Mesenchymal stem cell (in vitro differentiated cells and primary cell): ENCODE measurements around the gene C11orf16.
"Not testable (repeated sequence)": the region's sequence is repeated elsewhere in the genome, so short reads cannot be mapped to it uniquely, and the experiment has no call there.

ENCODE experiments used
- DNase-seq: peaks from one replicate; pipeline ENCODE4 v3.0.0-alpha.2; 2013
- H2AFZ ChIP-seq: one replicate; pipeline ENCODE4 v1.6.1; 2013; ENCODE audit warnings: low read depth, mild to moderate bottlenecking, control low read depth, inconsistent platforms, low read length, moderate library complexity
- H2AK5ac ChIP-seq: 2 replicates; pipeline ENCODE4 v1.6.1; 2013; ENCODE audit warnings: low read length, moderate library complexity, mild to moderate bottlenecking, inconsistent platforms; ENCODE audit not compliant: severe bottlenecking
- H2BK120ac ChIP-seq: one replicate; pipeline ENCODE4 v1.6.1; 2013; ENCODE audit warnings: low read depth, mild to moderate bottlenecking, inconsistent platforms, low read length, moderate library complexity
- H2BK12ac ChIP-seq, 2 experiments: one replicate each; pipeline ENCODE4 v1.6.1; 2013; ENCODE audit warnings: inconsistent platforms in 2 of 2, low read length in 2 of 2, mild to moderate bottlenecking in 2 of 2, moderate library complexity in 2 of 2, control low read depth in 1 of 2
- H2BK15ac ChIP-seq: one replicate; pipeline ENCODE4 v1.6.1; 2013; ENCODE audit warnings: mild to moderate bottlenecking, low read depth, inconsistent platforms; ENCODE audit not compliant: poor library complexity, severe bottlenecking
- H2BK5ac ChIP-seq: 2 replicates; pipeline ENCODE4 v1.6.1; 2013; ENCODE audit warnings: low read depth, mild to moderate bottlenecking, low read length, control low read depth, inconsistent platforms; ENCODE audit not compliant: poor library complexity, severe bottlenecking
- H3K14ac ChIP-seq, 2 experiments: one replicate each; pipeline ENCODE4 v1.6.1; 2013; ENCODE audit warnings: inconsistent platforms in 2 of 2, low read length in 2 of 2, control low read depth in 1 of 2, mild to moderate bottlenecking in 1 of 2, moderate library complexity in 1 of 2
- H3K18ac ChIP-seq, 2 experiments: one replicate each; pipeline ENCODE4 v1.6.1; 2013; ENCODE audit warnings: inconsistent platforms in 2 of 2, low read length in 2 of 2, control low read depth in 1 of 2, low read depth in 1 of 2, mild to moderate bottlenecking in 1 of 2
- H3K23ac ChIP-seq, 2 experiments: one replicate each; pipeline ENCODE4 v1.6.1; 2013; ENCODE audit warnings: inconsistent platforms in 2 of 2, low read length in 2 of 2, mild to moderate bottlenecking in 2 of 2, moderate library complexity in 2 of 2, control low read depth in 1 of 2
- H3K27ac ChIP-seq: 2 replicates; pipeline ENCODE4 v1.5.1; 2013; ENCODE audit warnings: mild to moderate bottlenecking, moderate library complexity, low read length, control low read depth, inconsistent platforms; ENCODE audit not compliant: poor library complexity, severe bottlenecking
- H3K27me3 ChIP-seq, 2 experiments: 2 replicates each; pipeline versions ENCODE4 v1.6.1 to v1.7.0; 2013; ENCODE audit warnings: low read length in 2 of 2, mild to moderate bottlenecking in 2 of 2, moderate library complexity in 2 of 2, control low read depth in 1 of 2, inconsistent platforms in 1 of 2; ENCODE audit not compliant: control insufficient read depth in 1 of 2, insufficient read depth in 1 of 2
- H3K36me3 ChIP-seq, 2 experiments: 2 replicates each; pipeline versions ENCODE4 v1.6.1 to v1.7.0; 2013; ENCODE audit warnings: low read length in 2 of 2, control low read depth in 1 of 2, inconsistent platforms in 1 of 2, low read depth in 1 of 2, mild to moderate bottlenecking in 1 of 2; ENCODE audit not compliant: insufficient read depth in 2 of 2, control insufficient read depth in 1 of 2
- H3K4ac ChIP-seq, 2 experiments: one replicate each; pipeline ENCODE4 v1.6.1; 2013; ENCODE audit warnings: inconsistent platforms in 2 of 2, low read length in 2 of 2, mild to moderate bottlenecking in 2 of 2, moderate library complexity in 2 of 2, control low read depth in 1 of 2, low read depth in 1 of 2
- H3K4me1 ChIP-seq: 2 replicates; pipeline ENCODE4 v1.6.1; 2013; ENCODE audit warnings: low read depth, low read length, control low read depth; ENCODE audit not compliant: control insufficient read depth, insufficient read depth
- H3K4me2 ChIP-seq: 2 replicates; pipeline ENCODE4 v1.6.1; 2013; ENCODE audit warnings: low read length, mild to moderate bottlenecking, inconsistent platforms; ENCODE audit not compliant: poor library complexity, severe bottlenecking
- H3K4me3 ChIP-seq, 2 experiments: 2 replicates each; pipeline versions ENCODE4 v1.5.1 to v1.7.0; 2013; ENCODE audit warnings: low read length in 2 of 2, mild to moderate bottlenecking in 2 of 2, control low read depth in 1 of 2, low read depth in 1 of 2; ENCODE audit not compliant: insufficient read depth in 1 of 2
- H3K79me1 ChIP-seq: replicated peaks from 2 replicates; pipeline ENCODE4 v1.6.1; 2013; ENCODE audit warnings: mild to moderate bottlenecking, control low read depth, low read length, inconsistent platforms; ENCODE audit not compliant: poor library complexity, severe bottlenecking
- H3K9ac ChIP-seq: 2 replicates; pipeline ENCODE4 v1.7.0; 2013; ENCODE audit warnings: mild to moderate bottlenecking, low read length, moderate library complexity
- H3K9me3 ChIP-seq: 2 replicates; pipeline ENCODE4 v1.7.0; 2013; ENCODE audit warnings: mild to moderate bottlenecking, low read length; ENCODE audit not compliant: control insufficient read depth
- H4K8ac ChIP-seq: one replicate; pipeline ENCODE4 v1.6.1; 2013; ENCODE audit warnings: inconsistent platforms, mild to moderate bottlenecking, low read length, moderate library complexity
- H4K91ac ChIP-seq: one replicate; pipeline ENCODE4 v1.6.1; 2013; ENCODE audit warnings: mild to moderate bottlenecking, low read length, inconsistent platforms
- WGBS: methylation state at CpG from one replicate; pipeline ENCODE4 v1.1.7; 2013; ENCODE audit warnings: mixed read lengths; 5-methylcytosine and 5-hydroxymethylcytosine counted together

Gene C11orf16

DNA sequence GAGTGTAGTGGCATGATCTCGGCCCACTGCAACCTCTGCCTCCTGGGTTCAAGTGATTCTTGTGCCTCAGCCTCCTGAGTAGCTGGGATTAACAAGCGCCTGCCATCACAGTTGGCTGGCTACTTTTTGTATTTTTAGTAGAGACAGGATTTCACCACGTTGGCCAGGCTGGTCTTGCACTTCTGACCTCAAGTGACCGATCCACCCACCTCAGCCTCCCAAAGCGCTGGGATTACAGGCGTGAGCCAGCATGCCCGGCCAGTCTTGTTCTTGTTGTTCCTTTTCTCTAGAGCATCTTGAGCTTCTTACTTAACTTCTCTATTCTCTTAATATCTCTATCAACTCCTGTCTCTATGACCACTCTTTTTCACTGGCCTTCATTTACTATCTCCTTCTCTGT lies 51.2 kb downstream of the C11orf16 start:
- WGBS = 78% methylated on average over 7 of the region's 7 CpGs
- H2AK5ac ChIP-seq, H3K9ac ChIP-seq, DNase-seq, H2BK120ac ChIP-seq, H3K4ac ChIP-seq, H3K23ac ChIP-seq, H2BK12ac ChIP-seq, H3K18ac ChIP-seq, H3K4me2 ChIP-seq, H2BK5ac ChIP-seq, H3K27ac ChIP-seq, H3K4me3 ChIP-seq, H3K4me1 ChIP-seq, H4K91ac ChIP-seq, H4K8ac ChIP-seq, H3K27me3 ChIP-seq, H3K14ac ChIP-seq, H3K9me3 ChIP-seq, H2AFZ ChIP-seq, H3K79me1 ChIP-seq, H3K36me3 ChIP-seq, H2BK15ac ChIP-seq: not testable (repeated sequence)

DNA sequence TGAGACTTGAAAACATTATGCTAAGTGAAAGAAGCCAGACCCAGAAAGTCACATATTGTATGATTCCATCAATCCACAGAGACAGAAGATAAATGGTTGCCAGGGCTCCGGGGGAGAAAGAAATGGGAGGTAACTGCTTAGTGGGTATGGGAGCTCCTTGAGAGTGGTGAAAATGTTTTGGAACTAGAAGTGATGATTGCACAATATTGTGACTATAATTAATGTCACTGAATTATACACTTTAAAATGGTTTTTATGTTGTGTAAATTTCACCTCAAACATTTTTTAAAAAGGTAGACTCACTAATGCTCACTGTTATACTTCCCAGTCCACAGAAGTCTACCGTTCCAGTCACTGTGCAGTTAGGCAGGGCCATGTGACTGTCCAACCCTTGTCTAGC lies 54.0 kb downstream of the C11orf16 start:
- Histone ChIP-seq H3K27me3 (no peaks in the 10 kb centered on the region), H3K27ac (no peak overlapping the region), H3K18ac (no peak overlapping the region), H3K4ac (no peak overlapping the region), H2AK5ac (no peak overlapping the region), H3K79me1 (no peaks in the 10 kb centered on the region), H3K4me1 (no peaks in the 10 kb centered on the region), H3K14ac (no peak overlapping the region), H2BK5ac (no peak overlapping the region), H3K4me3 (no peak overlapping the region), H3K9ac (no peak overlapping the region), H2BK15ac (no peak overlapping the region), H2BK12ac (no peak overlapping the region), H3K23ac (no peak overlapping the region), H2BK120ac (no peak overlapping the region), H3K36me3 (no peaks in the 10 kb centered on the region), H2AFZ (no peak overlapping the region), H4K91ac (no peak overlapping the region), H3K9me3 (no peaks in the 10 kb centered on the region), H4K8ac (no peak overlapping the region), H3K4me2 (no peak overlapping the region)
- DNase-seq = no peak
- WGBS = 84% methylated on average over 1 of the region's 2 CpGs

DNA sequence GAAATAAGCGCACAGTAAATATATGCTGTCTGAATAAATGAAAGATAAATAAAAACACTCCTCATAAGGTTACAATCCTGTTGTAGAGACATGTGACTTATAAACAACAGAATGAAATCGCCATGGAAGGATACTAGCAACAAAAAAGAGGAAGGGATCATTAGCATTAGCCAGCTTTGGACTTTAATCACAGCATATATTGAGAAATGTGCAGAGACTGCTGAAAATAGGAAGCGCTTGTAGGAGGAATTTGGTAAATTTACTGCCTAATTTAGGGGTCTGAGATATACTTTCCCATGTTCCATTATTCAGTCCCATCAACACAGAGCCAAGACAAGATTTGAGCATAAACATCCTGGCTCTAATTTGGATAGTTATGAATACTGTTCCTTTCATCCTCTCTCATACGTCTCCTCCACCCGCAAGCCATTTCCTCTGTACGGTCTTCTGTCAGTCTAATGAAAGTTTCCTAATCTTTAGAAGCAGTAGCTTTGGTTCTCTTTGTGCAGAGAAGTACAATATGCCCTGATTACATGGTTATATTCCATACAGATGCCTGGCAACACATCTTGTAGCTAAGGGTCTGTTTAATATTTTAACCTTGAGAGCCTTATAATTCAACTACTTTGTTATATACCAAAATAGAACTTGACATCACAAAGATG lies 58.9 kb downstream of the C11orf16 start:
- no peaks in the 10 kb centered on the region for H3K4me1 ChIP-seq
- H3K36me3 ChIP-seq = no peaks in the 10 kb centered on the region
- H2BK120ac ChIP-seq = no peak overlapping the region
- no peaks in the 10 kb centered on the region for H3K9me3 ChIP-seq
- 89% methylated on average over 1 of the region's 6 CpGs for WGBS
- peaks cover 2% of the 10 kb centered on the region for H3K79me1 ChIP-seq
- H3K9ac ChIP-seq = no peak overlapping the region
- no peak overlapping the region for H2AFZ ChIP-seq
- no peaks in the 10 kb centered on the region for H3K27me3 ChIP-seq
- H4K91ac ChIP-seq = no peak overlapping the region
- DNase-seq = peak; percentile 18
- H3K27ac ChIP-seq = no peak overlapping the region
- no peak overlapping the region for H3K23ac ChIP-seq
- H3K18ac ChIP-seq = no peak overlapping the region
- no peak overlapping the region for H3K4ac ChIP-seq
- no peak overlapping the region for H3K4me3 ChIP-seq
- H2BK5ac ChIP-seq = no peak overlapping the region
- H2AK5ac ChIP-seq = no peak overlapping the region
- H2BK12ac ChIP-seq = no peak overlapping the region
- H3K14ac ChIP-seq = no peak overlapping the region
- H3K4me2 ChIP-seq = no peak overlapping the region
- H4K8ac ChIP-seq = no peak overlapping the region
- no peak overlapping the region for H2BK15ac ChIP-seq

DNA sequence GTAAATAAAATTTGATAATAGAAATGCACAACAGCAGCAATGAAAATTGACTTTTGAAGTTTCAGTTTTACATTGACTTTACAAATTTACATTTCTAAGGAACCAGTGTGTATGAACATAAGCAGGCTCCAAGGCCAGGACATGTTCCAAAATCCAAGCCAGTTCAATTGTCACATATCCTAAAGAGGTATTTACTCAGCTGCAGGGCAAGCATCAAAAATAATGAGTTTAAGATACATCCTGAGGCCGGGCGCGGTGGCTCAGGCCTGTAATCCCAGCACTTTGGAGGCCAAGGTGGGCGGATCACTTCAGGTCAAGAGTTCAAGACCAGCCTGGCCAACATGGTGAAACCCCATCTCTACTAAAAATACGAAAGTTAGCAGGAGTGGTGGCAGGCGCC lies 60.8 kb downstream of the C11orf16 start:
- Histone ChIP-seq H2BK12ac (peak overlapping the region in 1 of 2 experiments; percentile 54), H3K9me3 (no peaks in the 10 kb centered on the region), H3K4me3 (peak overlapping the region in 1 of 2 experiments; percentile 86), H3K4ac (peak overlapping the region in 1 of 2 experiments; percentile 17), H3K9ac (peak overlapping the region; percentile 89), H3K36me3 (no peaks in the 10 kb centered on the region), H3K27ac (peak overlapping the region; percentile 45), H3K14ac (no peak overlapping the region), H2AK5ac (no peak overlapping the region), H2AFZ (no peak overlapping the region), H3K4me2 (no peak overlapping the region), H4K8ac (no peak overlapping the region), H4K91ac (peak overlapping the region; percentile 27), H3K79me1 (peaks cover 4% of the 10 kb centered on the region), H2BK120ac (peak overlapping the region; percentile 19), H3K4me1 (peaks cover 4% of the 10 kb centered on the region), H2BK5ac (peak overlapping the region; percentile 14), H3K27me3 (no peaks in the 10 kb centered on the region), H3K18ac (peak overlapping the region in 1 of 2 experiments; percentile 14), H3K23ac (no peak overlapping the region), H2BK15ac (no peak overlapping the region)
- WGBS = 86% methylated on average over 6 of the region's 6 CpGs
- no peak for DNase-seq
